Subcutaneous abdominal adipose tissue (tissue), 5 donors: ENCODE measurements around the gene CYP2S1.

Experiments used
- H3K27ac ChIP-seq: one replicate; pipeline ENCODE4 v1.7.0; 2013; ENCODE audit warnings: low read depth, mild to moderate bottlenecking, inconsistent platforms, low read length, moderate library complexity
- H3K27me3 ChIP-seq, 5 donors: one replicate each; pipeline ENCODE4 v1.7.0; 2013; ENCODE audit warnings: low read length in 5 of 5, inconsistent platforms in 1 of 5; ENCODE audit not compliant: control insufficient read depth in 5 of 5, insufficient read depth in 4 of 5
- H3K36me3 ChIP-seq, 5 donors: one replicate each; pipeline ENCODE4 v1.7.0; 2013; ENCODE audit warnings: low read length in 5 of 5; ENCODE audit not compliant: control insufficient read depth in 5 of 5, insufficient read depth in 5 of 5
- H3K4me1 ChIP-seq, 5 donors: one replicate each; pipeline ENCODE4 v1.7.0; 2013; ENCODE audit warnings: low read length in 5 of 5, mild to moderate bottlenecking in 3 of 5, moderate library complexity in 1 of 5; ENCODE audit not compliant: control insufficient read depth in 5 of 5, insufficient read depth in 5 of 5
- H3K4me3 ChIP-seq, 5 donors: one replicate each; pipeline ENCODE4 v1.7.0; 2013; ENCODE audit warnings: low read length in 5 of 5, low read depth in 1 of 5
- H3K9ac ChIP-seq, 5 donors: one replicate each; pipeline ENCODE4 v1.7.0; 2013; ENCODE audit warnings: low read length in 5 of 5, mild to moderate bottlenecking in 4 of 5, moderate library complexity in 3 of 5
- H3K9me3 ChIP-seq, 5 donors: one replicate each; pipeline ENCODE4 v1.7.0; 2013; ENCODE audit warnings: low read length in 5 of 5; ENCODE audit not compliant: control insufficient read depth in 5 of 5
- donor health status: healthy.
- donor health status: healthy.
- donor health status: healthy.
- donor health status: healthy.
- donor health status: healthy.

The CYP2S1 gene

GRCh38 chr19:41234512-41235168 lies 41.6 kb downstream of the CYP2S1 start:
- H3K4me1 ChIP-seq = peaks cover 0 to 16% (median 2%) of the 10 kb centered on the region in 5 donors
- peaks cover 0 to 61% (median 29%) of the 10 kb centered on the region in 5 donors for H3K36me3 ChIP-seq
- H3K9me3 ChIP-seq = no peaks in the 10 kb centered on the region
- H3K27me3 ChIP-seq = peaks cover 0 to 16% (median 0%) of the 10 kb centered on the region in 5 donors
- no peak overlapping the region for H3K27ac ChIP-seq
- no peak overlapping the region for H3K9ac ChIP-seq
- H3K4me3 ChIP-seq = no peak overlapping the region

- Histone ChIP-seq H3K27me3 (peaks cover 0 to 8% (median 0%) of the 10 kb centered on the region in 5 donors), H3K36me3 (peaks cover under 1 to 66% (median 37%) of the 10 kb centered on the region in 5 donors), H3K27ac (no peak overlapping the region), H3K4me1 (peaks cover 0 to 16% (median 2%) of the 10 kb centered on the region in 5 donors), H3K4me3 (no peak overlapping the region), H3K9me3 (no peaks in the 10 kb centered on the region), H3K9ac (no peak overlapping the region)
Measured at GRCh38 chr19:41235480-41235879, 42.5 kb downstream of the CYP2S1 start.

GRCh38 chr19:41238244-41238643 lies 45.2 kb downstream of the CYP2S1 start:
- no peak overlapping the region for H3K9ac ChIP-seq
- peaks cover 0 to 9% (median 2%) of the 10 kb centered on the region in 5 donors for H3K4me1 ChIP-seq
- H3K4me3 ChIP-seq = no peak overlapping the region
- no peak overlapping the region for H3K27ac ChIP-seq
- no peaks in the 10 kb centered on the region for H3K27me3 ChIP-seq
- no peaks in the 10 kb centered on the region for H3K9me3 ChIP-seq
- peaks cover 4 to 68% (median 56%) of the 10 kb centered on the region in 5 donors for H3K36me3 ChIP-seq

- Histone ChIP-seq H3K36me3 (peaks cover 4 to 72% (median 55%) of the 10 kb centered on the region in 5 donors), H3K9ac (no peak overlapping the region), H3K27ac (no peak overlapping the region), H3K4me1 (peaks cover 0 to 8% (median 0%) of the 10 kb centered on the region in 5 donors), H3K9me3 (no peaks in the 10 kb centered on the region), H3K27me3 (no peaks in the 10 kb centered on the region), H3K4me3 (no peak overlapping the region)
Measured at GRCh38 chr19:41239363-41239762, 46.3 kb downstream of the CYP2S1 start.

GRCh38 chr19:41239961-41240574 lies 47.0 kb downstream of the CYP2S1 start:
- peaks cover 4 to 75% (median 55%) of the 10 kb centered on the region in 5 donors for H3K36me3 ChIP-seq
- no peak overlapping the region for H3K4me3 ChIP-seq
- no peak overlapping the region for H3K27ac ChIP-seq
- no peak overlapping the region for H3K9ac ChIP-seq
- no peaks in the 10 kb centered on the region for H3K9me3 ChIP-seq
- peaks cover 0 to 8% (median 0%) of the 10 kb centered on the region in 5 donors for H3K4me1 ChIP-seq
- no peaks in the 10 kb centered on the region for H3K27me3 ChIP-seq

- peaks cover 0 to 8% (median 0%) of the 10 kb centered on the region in 5 donors for H3K4me1 ChIP-seq
- H3K27me3 ChIP-seq = no peaks in the 10 kb centered on the region
- peaks cover 4 to 80% (median 53%) of the 10 kb centered on the region in 5 donors for H3K36me3 ChIP-seq
- no peak overlapping the region for H3K4me3 ChIP-seq
- H3K9ac ChIP-seq = no peak overlapping the region
- no peaks in the 10 kb centered on the region for H3K9me3 ChIP-seq
- H3K27ac ChIP-seq = no peak overlapping the region
Measured at GRCh38 chr19:41241859-41242258, 48.8 kb downstream of the CYP2S1 start.

- Histone ChIP-seq H3K4me3 (no peak overlapping the region), H3K27me3 (no peaks in the 10 kb centered on the region), H3K9me3 (no peaks in the 10 kb centered on the region), H3K27ac (no peak overlapping the region), H3K36me3 (peaks cover 4 to 75% (median 48%) of the 10 kb centered on the region in 5 donors), H3K4me1 (no peaks in the 10 kb centered on the region), H3K9ac (no peak overlapping the region)
Measured at GRCh38 chr19:41244117-41244516, 51.1 kb downstream of the CYP2S1 start.

GRCh38 chr19:41245843-41246242 lies 52.8 kb downstream of the CYP2S1 start:
- Histone ChIP-seq H3K27ac (no peak overlapping the region), H3K4me1 (no peaks in the 10 kb centered on the region), H3K9ac (no peak overlapping the region), H3K36me3 (peaks cover under 1 to 75% (median 47%) of the 10 kb centered on the region in 5 donors), H3K27me3 (no peaks in the 10 kb centered on the region), H3K9me3 (no peaks in the 10 kb centered on the region), H3K4me3 (no peak overlapping the region)

- peaks cover 0 to 71% (median 44%) of the 10 kb centered on the region in 5 donors for H3K36me3 ChIP-seq
- peaks cover 0 to 2% (median 0%) of the 10 kb centered on the region in 5 donors for H3K27me3 ChIP-seq
- no peak overlapping the region for H3K27ac ChIP-seq
- no peak overlapping the region for H3K4me3 ChIP-seq
- peaks cover 0 to 7% (median 5%) of the 10 kb centered on the region in 5 donors for H3K4me1 ChIP-seq
- no peak overlapping the region for H3K9ac ChIP-seq
- H3K9me3 ChIP-seq = no peaks in the 10 kb centered on the region
Measured at GRCh38 chr19:41248895-41249294, 55.9 kb downstream of the CYP2S1 start.

- Histone ChIP-seq H3K36me3 (peaks cover 0 to 68% (median 47%) of the 10 kb centered on the region in 5 donors), H3K9me3 (no peaks in the 10 kb centered on the region), H3K27me3 (peaks cover 0 to 2% (median 0%) of the 10 kb centered on the region in 5 donors), H3K4me3 (no peak overlapping the region), H3K9ac (no peak overlapping the region), H3K27ac (no peak overlapping the region), H3K4me1 (peaks cover 0 to 7% (median 5%) of the 10 kb centered on the region in 5 donors)
Measured at GRCh38 chr19:41249707-41250423, 56.8 kb downstream of the CYP2S1 start.
